Choroid plexus epithelial cell (primary cell): ENCODE measurements around the gene PRR15.

Experiments
- DNase-seq: peaks from one replicate; pipeline ENCODE4 v3.0.0-alpha.2; 2010; ENCODE audit warnings: low read depth
- H3K4me3 ChIP-seq: 2 replicates; pipeline ENCODE4 v1.5.1; 2011; ENCODE audit warnings: low read depth, mild to moderate bottlenecking, control low read depth, low read length, moderate library complexity
- CTCF ChIP-seq: conservative IDR thresholded peaks from 2 replicates; pipeline ENCODE4 v1.5.1; 2011; ENCODE audit warnings: low read depth, mild to moderate bottlenecking, control low read depth, inconsistent platforms, low read length, moderate library complexity

Gene PRR15

GRCh38 chr7:29607259-29607658, 43.6 kb downstream of the PRR15 start:
- no peak overlapping the region for H3K4me3 ChIP-seq
- TF ChIP-seq CTCF: no peak
- DNase-seq: no peak

- TF ChIP-seq CTCF: no peak
- peak; percentile 7 for DNase-seq
- H3K4me3 ChIP-seq: no peak overlapping the region
These were observed 44.3 kb downstream of the PRR15 start for GRCh38 chr7:29607889-29608288.

GRCh38 chr7:29609162-29610037, 45.8 kb downstream of the PRR15 start:
- TF ChIP-seq CTCF: peak; percentile 79
- peak; percentile 43 for DNase-seq
- H3K4me3 ChIP-seq: no peak overlapping the region

GRCh38 chr7:29610086-29610485, 46.5 kb downstream of the PRR15 start:
- peak; percentile 20 for DNase-seq
- no peak overlapping the region for H3K4me3 ChIP-seq
- TF ChIP-seq CTCF: no peak

- no peak overlapping the region for H3K4me3 ChIP-seq
- no peak for TF ChIP-seq CTCF
- no peak for DNase-seq
These were observed 48.4 kb downstream of the PRR15 start for GRCh38 chr7:29611941-29612544.

GRCh38 chr7:29612596-29612995, 49.0 kb downstream of the PRR15 start:
- TF ChIP-seq CTCF: no peak
- peak; percentile 13 for DNase-seq
- no peak overlapping the region for H3K4me3 ChIP-seq
